Erythroblast (primary cell): ENCODE results near the gene FBXO38.

ENCODE experiments used
- GATA1 ChIP-seq: IDR thresholded peaks from 2 replicates; pipeline ENCODE4 v1.6.1; 2011; ENCODE audit warnings: low read depth, mild to moderate bottlenecking, control low read depth, low read length, moderate library complexity
- POLR2A ChIP-seq: IDR thresholded peaks from 2 replicates; pipeline ENCODE4 v1.6.1; 2011; ENCODE audit warnings: mild to moderate bottlenecking, low read length

GRCh38 chr5:148401604-148402003, 17.8 kb downstream of the FBXO38 start:
- TF ChIP-seq POLR2A, result no peak
- TF ChIP-seq GATA1, result no peak
